Measurements from ENCODE around the gene SUCLA2. TPM values are rescaled to one million over a fixed set of nuclear protein-coding genes. Genes with fewer than 3 reads are reported as not detected.

Gene SUCLA2
- total RNA-seq, 1 experiment from 2014 or later = 39.1 TPM

GRCh38 chr13:47896111-47896510, 105.0 kb downstream of the SUCLA2 start:
- TF ChIP-seq POLR2A (IDR thresholded peaks at IDR 0.05; ENCODE audit: borderline replicate concordance, extremely low read depth, insufficient read depth, insufficient read length) (no peak), ZFX (IDR thresholded peaks at IDR 0.05) (no peak), EGR1 (IDR thresholded peaks at IDR 0.05; ENCODE audit: low read depth) (no peak), YY1 (IDR thresholded peaks at IDR 0.05; ENCODE audit: extremely low read depth, insufficient replicate concordance, low read depth, low read length) (no peak), EZH2 (IDR thresholded peaks at IDR 0.05) (no peak), FOSL1 (IDR thresholded peaks at IDR 0.05; ENCODE audit: low read depth) (no peak), ZNF274 (IDR thresholded peaks at IDR 0.05; ENCODE audit: low read depth, low read length) (no peak), RAD21 (IDR thresholded peaks at IDR 0.05; ENCODE audit: low read depth) (no peak), SIN3A (IDR thresholded peaks at IDR 0.05; ENCODE audit: low read depth) (no peak), CBX3 (IDR thresholded peaks at IDR 0.05; ENCODE audit: low read depth) (no peak), REST (IDR thresholded peaks at IDR 0.05; ENCODE audit: low read depth) (no peak), EZH2phosphoT487 (IDR thresholded peaks at IDR 0.05; ENCODE audit: borderline replicate concordance) (no peak), JUND (IDR thresholded peaks at IDR 0.05) (no peak), SRF (IDR thresholded peaks at IDR 0.05; ENCODE audit: low read depth) (no peak), ELF1 (IDR thresholded peaks at IDR 0.05; ENCODE audit: borderline replicate concordance, low read depth) (no peak), CEBPB (IDR thresholded peaks at IDR 0.05; ENCODE audit: low read depth) (no peak), SP1 (IDR thresholded peaks at IDR 0.05; ENCODE audit: low read depth) (no peak)
- H3K4me3 ChIP-seq (replicated peaks in 1 of 2; ENCODE audit: low read depth in 1 of 2, low read length in 2 of 2) = no peak overlapping the region
- no peak for ATAC-seq
- no peaks in the 10 kb centered on the region for H3K9me2 ChIP-seq (ENCODE audit: insufficient read depth)
- no peak overlapping the region for H3K9ac ChIP-seq (ENCODE audit: low read length)
- intact Hi-C loops (cut with micrococcal nuclease) = no loop called here
- ChIA-PET RAD21 (ENCODE audit: low non-redundant PET in 1 of 2, low total read pairs in 2 of 2, uncharacterized antibody in 2 of 2, unreplicated experiment in 2 of 2) (no interaction called here), CTCF (no interaction called here), POLR2A (no interaction called here)
- H3K9me3 ChIP-seq (ENCODE audit: control insufficient read depth in 1 of 2, insufficient read depth in 1 of 2, low read depth in 1 of 2, low read length in 2 of 2) = no peaks in the 10 kb centered on the region
- no peak for DNase-seq (ENCODE audit: low read depth, low spot score)
- H3K27ac ChIP-seq (ENCODE audit: low read depth, low read length) = no peak overlapping the region
- H3K36me3 ChIP-seq (ENCODE audit: control insufficient read depth in 1 of 2, insufficient read depth in 2 of 2, low read length in 2 of 2) = no peaks in the 10 kb centered on the region
- H3K27me3 ChIP-seq (ENCODE audit: insufficient read depth, low read length) = no peaks in the 10 kb centered on the region
- peaks cover 9 to 12% of the 10 kb centered on the region in 2 experiments for H3K4me1 ChIP-seq (ENCODE audit: control insufficient read depth in 1 of 2, insufficient read depth in 2 of 2, low read length in 2 of 2)
- no peaks in the 10 kb centered on the region for H4K20me1 ChIP-seq (ENCODE audit: insufficient read depth)
- H2AFZ ChIP-seq (ENCODE audit: low read depth, low read length, poor library complexity, severe bottlenecking) = no peak overlapping the region
- H3K4me2 ChIP-seq (ENCODE audit: low read length) = no peak overlapping the region
- BruUV-seq (replicated peaks) = no TSS peak
- no peaks in the 10 kb centered on the region for H3K79me2 ChIP-seq (ENCODE audit: insufficient read depth, low read length)
